ENCODE data around the gene PTPRG.

PTPRG gene

DNA sequence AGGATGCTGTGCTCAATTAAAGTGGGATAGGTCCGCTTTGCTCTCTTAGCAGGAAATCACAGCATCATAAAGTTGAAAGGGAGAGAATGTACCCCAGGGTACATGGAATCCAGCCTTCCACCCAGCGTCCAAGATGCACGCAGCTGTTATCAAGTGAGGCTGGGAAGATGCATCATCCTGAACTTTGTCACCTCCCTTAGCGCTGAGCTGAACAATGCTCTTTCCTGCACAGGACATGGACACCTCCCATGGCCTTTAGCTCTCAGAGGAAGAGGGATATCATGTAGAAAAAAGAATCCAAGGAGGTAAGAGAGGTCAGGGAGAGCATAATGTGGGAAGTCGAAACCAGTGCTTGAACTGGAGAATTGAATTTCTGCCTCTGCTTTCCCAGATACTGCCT lies 619.1 kb downstream of the PTPRG start:
- no peak for DNase-seq

- DNase-seq: no peak
These were observed 621.7 kb downstream of the PTPRG start for GRCh38 chr3:62183087-62183486.

DNA sequence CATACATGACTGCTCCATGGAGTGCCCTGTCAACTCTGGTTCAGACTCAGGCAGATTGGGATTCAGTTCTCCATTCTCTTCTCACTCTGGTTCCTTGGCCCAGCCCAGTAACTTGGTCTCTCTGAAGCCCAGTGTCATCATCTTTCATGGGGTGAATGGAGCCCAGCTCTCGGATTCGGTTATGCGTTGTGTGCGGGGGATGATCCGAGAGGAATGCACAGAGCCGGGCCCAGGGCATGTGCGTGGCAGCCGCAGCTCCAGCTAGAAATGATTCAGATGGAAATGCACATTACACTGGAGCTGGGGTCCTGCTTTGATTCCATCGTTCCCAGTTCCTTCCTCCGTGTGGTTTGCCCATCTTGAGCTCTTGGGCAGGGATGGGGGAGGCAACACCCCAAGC lies 622.6 kb downstream of the PTPRG start:
- DNase-seq: no peak

DNA sequence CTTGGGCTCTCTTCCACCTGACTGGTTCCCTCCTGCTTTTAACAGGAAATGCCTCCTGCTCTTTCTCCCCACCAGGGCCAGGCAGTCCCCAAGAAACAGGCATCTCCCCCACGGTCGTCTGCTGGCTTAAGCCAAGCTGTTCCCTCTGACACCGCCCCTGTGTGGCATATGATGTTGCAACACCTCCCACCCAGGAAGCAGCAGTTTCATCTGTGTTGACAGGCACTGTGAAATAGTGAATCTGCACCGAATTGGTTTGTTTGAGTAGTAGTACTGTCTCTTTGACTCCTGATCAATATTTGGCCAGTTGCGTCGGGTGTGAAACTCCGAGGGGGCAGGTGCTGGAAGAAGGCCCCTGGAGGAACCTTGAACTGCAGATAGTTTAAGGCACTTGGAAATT lies 623.2 kb downstream of the PTPRG start:
- DNase-seq: no peak

- no peak for DNase-seq
These were observed 625.7 kb downstream of the PTPRG start for GRCh38 chr3:62187022-62187431.

DNA sequence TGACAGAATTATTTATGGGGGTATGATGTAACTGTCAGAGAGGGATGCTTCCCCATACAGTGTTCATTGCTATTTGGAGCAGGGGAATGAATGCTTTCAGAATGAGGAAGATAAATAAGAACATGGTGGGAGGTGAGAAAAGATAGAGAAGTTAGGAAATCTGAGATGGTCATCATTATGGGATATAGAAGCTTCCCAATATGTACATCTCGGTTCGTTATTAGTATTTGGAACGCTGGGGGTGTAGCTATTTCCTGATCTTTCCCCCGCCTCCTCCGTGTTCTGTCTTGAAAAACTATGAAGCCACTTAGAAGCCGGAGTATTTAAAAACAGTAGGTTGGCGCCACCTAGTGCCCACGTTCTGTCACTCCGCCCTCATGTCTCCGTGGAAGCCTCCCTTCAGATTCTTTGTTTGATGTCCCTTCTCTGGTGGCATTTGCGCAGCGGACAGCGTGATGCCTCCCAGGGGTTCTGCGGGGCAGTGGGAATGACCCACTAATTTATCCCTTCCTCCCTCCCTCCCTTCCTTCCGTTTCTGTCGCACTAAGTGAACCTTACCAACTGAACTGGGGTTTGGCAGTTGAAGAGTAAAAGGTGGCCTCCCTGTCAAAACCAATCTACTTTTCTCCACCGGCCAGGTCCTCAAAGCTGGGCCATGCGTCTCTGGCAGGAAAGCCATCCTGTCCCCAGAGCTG lies 627.5 kb downstream of the PTPRG start:
- peak; percentile 53 for DNase-seq

GRCh38 chr3:62189376-62189698 lies 628.0 kb downstream of the PTPRG start:
- DNase-seq: no peak

- no peak for DNase-seq
These were observed 631.5 kb downstream of the PTPRG start for GRCh38 chr3:62192891-62193290.

- no peak for DNase-seq
These were observed 632.4 kb downstream of the PTPRG start for GRCh38 chr3:62193586-62194345.

- DNase-seq: no peak
These were observed 636.1 kb downstream of the PTPRG start for GRCh38 chr3:62197350-62198012.

- DNase-seq: no peak
These were observed 637.8 kb downstream of the PTPRG start for GRCh38 chr3:62199126-62199525.

DNA sequence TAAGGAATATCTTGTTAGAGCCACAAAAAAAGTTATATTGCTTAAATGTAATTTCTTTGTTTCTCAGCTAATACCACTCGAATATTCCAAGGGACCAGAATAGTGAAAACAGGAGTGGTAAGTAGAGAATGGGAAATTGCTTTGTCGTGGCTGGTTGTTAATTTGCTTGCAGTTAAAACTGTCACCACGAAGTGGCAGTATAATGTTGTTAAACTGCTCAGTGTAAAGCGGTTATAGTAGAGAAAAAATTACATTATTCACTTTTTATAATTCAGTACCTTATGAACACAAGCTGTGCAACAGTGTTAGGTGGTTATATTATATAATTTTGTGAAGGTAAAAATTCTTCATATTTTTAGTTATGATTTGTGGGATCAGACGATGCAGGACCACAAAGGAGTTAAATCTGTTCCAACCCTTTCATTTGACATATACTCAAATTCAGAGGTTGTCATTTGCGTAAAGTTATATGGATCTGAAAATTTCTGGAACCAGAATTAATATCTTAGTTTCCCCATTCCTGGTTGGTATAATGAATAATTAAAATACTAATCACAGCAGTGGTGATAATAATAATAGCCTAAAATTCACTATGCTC lies 640.2 kb downstream of the PTPRG start:
- no peak for DNase-seq

- no peak for DNase-seq
These were observed 641.8 kb downstream of the PTPRG start for GRCh38 chr3:62203152-62203551.

- DNase-seq: no peak
These were observed 642.2 kb downstream of the PTPRG start for GRCh38 chr3:62203561-62203960.

DNA sequence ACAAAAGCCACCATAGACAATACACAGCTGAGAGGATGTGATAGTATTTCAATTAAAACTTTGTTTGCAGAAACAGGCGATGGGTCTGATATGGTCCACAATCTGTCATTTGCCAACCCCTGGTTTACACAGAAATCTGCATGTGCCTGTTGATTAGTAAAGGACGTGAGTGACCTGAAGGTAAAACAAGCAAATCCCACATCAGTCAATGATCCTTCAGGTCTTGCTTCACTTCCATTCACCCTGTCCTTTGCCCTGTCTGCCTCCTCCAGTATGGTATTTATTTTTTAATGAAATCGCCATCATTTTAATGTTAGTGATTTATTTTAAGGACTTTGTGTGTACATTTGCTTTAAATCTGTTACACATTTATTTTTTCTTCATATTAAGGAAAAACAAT lies 645.8 kb downstream of the PTPRG start:
- no peak for DNase-seq

- no peak for DNase-seq
These were observed 647.0 kb downstream of the PTPRG start for GRCh38 chr3:62208385-62208784.

DNA sequence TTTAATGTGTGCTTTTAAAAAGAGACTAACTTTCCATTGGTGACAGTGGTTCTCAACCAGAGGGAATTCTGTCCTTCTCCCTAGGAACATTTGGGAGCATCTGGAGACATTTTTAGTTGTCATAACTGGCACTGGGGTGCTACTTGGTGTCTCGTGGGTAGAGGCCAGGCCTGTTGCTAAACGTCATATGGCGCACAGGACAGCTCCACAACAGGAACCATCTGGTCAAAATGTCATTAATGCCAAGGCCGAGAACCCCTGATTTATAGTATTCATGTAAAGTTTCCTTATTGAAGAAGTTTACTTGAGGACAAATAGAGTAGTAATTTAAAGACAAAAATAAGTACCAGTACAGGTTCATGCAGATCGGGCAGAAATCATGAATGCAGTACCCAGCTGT lies 647.7 kb downstream of the PTPRG start:
- DNase-seq: no peak

DNA sequence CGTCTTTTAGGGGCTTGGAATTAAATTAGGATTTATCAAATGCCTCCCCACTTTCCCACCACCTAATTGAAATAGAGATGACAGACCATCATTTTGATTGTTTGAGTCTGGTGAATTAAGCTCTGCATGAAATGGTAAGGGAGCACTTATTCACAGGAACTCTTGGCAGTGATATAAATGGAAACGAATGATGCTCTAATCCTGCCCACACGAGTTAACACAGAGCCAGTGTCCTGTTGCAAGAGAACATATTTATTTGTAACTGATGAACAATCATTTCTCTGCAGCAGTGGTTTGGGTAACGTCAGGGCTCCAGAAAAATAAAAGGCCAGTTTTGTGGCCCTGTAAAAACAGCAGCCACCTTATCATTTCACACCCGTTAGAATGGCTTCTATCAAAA lies 648.6 kb downstream of the PTPRG start:
- DNase-seq: no peak

DNA sequence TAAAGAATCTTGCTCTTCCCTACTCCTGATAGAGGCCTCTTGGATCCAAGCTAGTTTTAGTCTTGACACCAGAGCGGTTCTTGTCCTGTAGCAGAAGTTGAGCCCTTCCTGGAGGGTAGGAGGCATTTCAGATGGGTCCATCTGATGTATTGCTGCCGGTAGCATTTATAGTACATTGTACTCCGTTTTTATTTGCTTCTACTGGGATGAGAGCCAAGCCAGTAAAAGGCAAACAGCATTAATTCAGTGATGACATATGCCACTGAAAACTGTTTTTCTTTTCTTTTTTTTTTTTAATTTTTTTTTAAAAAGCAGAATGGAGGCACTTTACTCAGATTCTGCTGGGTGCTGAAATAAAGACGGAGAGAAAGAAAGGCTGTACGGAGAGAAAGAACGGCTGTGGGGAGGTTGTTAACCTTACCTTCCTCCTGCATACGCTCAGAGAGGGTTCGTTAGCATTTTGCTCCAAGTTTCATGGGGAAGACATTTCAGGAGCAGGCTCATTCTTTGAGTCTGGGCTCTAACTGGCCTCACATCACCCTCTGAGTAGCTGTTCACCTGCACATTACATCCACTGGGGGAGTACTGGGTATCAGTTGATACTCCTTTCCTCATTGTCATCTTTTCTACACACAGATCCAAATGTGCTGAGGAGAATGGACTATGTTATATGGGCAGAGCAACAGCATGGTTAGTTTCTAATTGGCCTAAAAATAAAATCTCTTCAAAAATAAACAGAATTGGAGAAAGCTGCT lies 650.5 kb downstream of the PTPRG start:
- no peak for DNase-seq

GRCh38 chr3:62214850-62215249 lies 653.5 kb downstream of the PTPRG start:
- no peak for DNase-seq

GRCh38 chr3:62220616-62221015 lies 659.2 kb downstream of the PTPRG start:
- no peak for DNase-seq

GRCh38 chr3:62225051-62225450 lies 663.7 kb downstream of the PTPRG start:
- no peak for DNase-seq
